Caco-2 (cell line): Measurements from ENCODE around the gene KLHL1. TPM values are rescaled to one million over a fixed set of nuclear protein-coding genes. Genes with fewer than 3 reads are reported as not detected.

ENCODE experiments used
- BruUV-seq: library from RNA; stranded (reverse); fragments of 400-500 nt; replicated peaks from 2 replicates; lab custom pipeline; 2021; lab: Mats Ljungman, UMichigan
- CTCF ChIA-PET: fragments of 300-600 bp; sonication (Branson Sonifier 250); formaldehyde crosslinking; loops from one replicate; lab custom pipeline; 2022; ENCODE audit warnings: antibody characterized with exemption; lab: Charles Lee
- POLR2A ChIA-PET: fragments of 300-600 bp; sonication (Branson Sonifier 250); formaldehyde crosslinking; loops from one replicate; lab custom pipeline; 2022; ENCODE audit warnings: antibody characterized with exemption; lab: Charles Lee
- DNase-seq, 2 experiments: peaks; one replicate each; pipeline versions ENCODE4 v3.0.0 to v3.0.0-alpha.2; 2020 to 2022
- H3K27me3 ChIP-seq: replicated peaks from 2 replicates; pipeline ENCODE4 v1.6.0; 2011; ENCODE audit warnings: low read length; ENCODE audit not compliant: control insufficient read depth, insufficient read depth
- H3K36me3 ChIP-seq: 2 replicates; pipeline ENCODE4 v1.5.1; 2011; ENCODE audit warnings: low read length; ENCODE audit not compliant: control insufficient read depth, insufficient read depth
- H3K4me1 ChIP-seq: fragments of 250-450 bp; sonication (Bioruptor Pico); 2 replicates; pipeline ENCODE4 v1.5.1; 2020; ENCODE audit warnings: mild to moderate bottlenecking
- H3K4me3 ChIP-seq: 2 replicates; pipeline ENCODE4 v1.5.1; 2011; ENCODE audit warnings: low read depth, mild to moderate bottlenecking, control low read depth, low read length
- H3K9me3 ChIP-seq: fragments of 250-450 bp; sonication (Bioruptor Pico); 2 replicates; pipeline ENCODE4 v1.5.1; 2020; ENCODE audit warnings: mild to moderate bottlenecking, moderate library complexity
- H3K27ac Mint-ChIP-seq: one replicate; pipeline ENCODE4 v1.8.0; 2022; ENCODE audit warnings: mixed read lengths; ENCODE audit not compliant: unreplicated experiment
- H3K27me3 Mint-ChIP-seq: one replicate; pipeline ENCODE4 v1.8.0; 2022; ENCODE audit warnings: mixed read lengths; ENCODE audit not compliant: insufficient read depth, unreplicated experiment
- H3K36me3 Mint-ChIP-seq: one replicate; pipeline ENCODE4 v1.8.0; 2022; ENCODE audit warnings: mild to moderate bottlenecking, mixed read lengths; ENCODE audit not compliant: insufficient read depth, unreplicated experiment
- H3K4me1 Mint-ChIP-seq: one replicate; pipeline ENCODE4 v1.8.0; 2022; ENCODE audit warnings: low read depth, mixed read lengths; ENCODE audit not compliant: unreplicated experiment
- H3K4me3 Mint-ChIP-seq: one replicate; pipeline ENCODE4 v1.8.0; 2022; ENCODE audit warnings: mild to moderate bottlenecking, moderate library complexity, mixed read lengths; ENCODE audit not compliant: unreplicated experiment
- H3K9me3 Mint-ChIP-seq: one replicate; pipeline ENCODE4 v1.8.0; 2022; ENCODE audit warnings: mixed read lengths; ENCODE audit not compliant: unreplicated experiment
- CTCF ChIP-seq, 2 experiments: fragments of 200-600 bp in 1 of 2; IDR thresholded peaks; 1 replicate in 1 of 2; 2 replicates in 1 of 2; pipeline versions ENCODE4 v1.5.1 to v1.8.0; 2011 to 2022; ENCODE audit warnings: antibody characterized with exemption in 1 of 2, control low read depth in 1 of 2, inconsistent platforms in 1 of 2, low read depth in 1 of 2, low read length in 1 of 2, mild to moderate bottlenecking in 1 of 2, moderate library complexity in 1 of 2; ENCODE audit not compliant: insufficient read depth in 1 of 2, severe bottlenecking in 1 of 2, unreplicated experiment in 1 of 2
- intact Hi-C: fragments of 100-400 bp; cut with micrococcal nuclease; formaldehyde crosslinking; loops from one replicate; pipeline ENCODE4 v1.10.0; 2022; ENCODE audit not compliant: unreplicated experiment
- total RNA-seq: library from RNA; stranded (reverse); gene quantifications from 2 replicates; pipeline ENCODE4 v1.2.3, GENCODE V29; 2022

The KLHL1 gene
- total RNA-seq, 1 experiment from 2014 or later, result not detected

DNA sequence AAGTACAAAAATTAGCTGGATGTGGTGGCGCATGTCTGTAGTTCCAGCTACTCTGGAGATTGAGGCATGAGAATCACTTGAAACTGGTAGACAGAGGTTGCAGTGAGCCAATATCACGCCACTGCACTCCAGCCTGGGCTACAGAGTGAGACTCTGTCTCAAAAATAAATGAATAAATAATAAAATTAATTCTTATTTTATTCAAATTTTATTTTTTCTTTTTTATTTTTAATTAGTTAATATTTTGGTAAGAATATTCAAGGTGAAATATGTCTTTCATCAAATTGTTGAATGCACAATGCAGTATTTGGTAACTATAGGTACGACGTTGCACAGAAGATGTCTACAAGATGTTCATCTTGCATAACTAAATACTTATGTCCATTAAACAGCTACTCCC is 111.2 kb downstream of the KLHL1 start:
- DNase-seq, result no peak
- no peaks in the 10 kb centered on the region for H3K27me3 ChIP-seq
- H3K4me3 Mint-ChIP-seq, result no peak overlapping the region
- ChIA-PET POLR2A (no interaction called here), CTCF (no interaction called here)
- no peaks in the 10 kb centered on the region for H3K4me1 Mint-ChIP-seq
- H3K36me3 Mint-ChIP-seq, result no peaks in the 10 kb centered on the region
- no peaks in the 10 kb centered on the region for H3K9me3 Mint-ChIP-seq
- BruUV-seq, result no TSS peak
- H3K4me1 ChIP-seq, result no peaks in the 10 kb centered on the region
- H3K4me3 ChIP-seq, result no peak overlapping the region
- H3K9me3 ChIP-seq, result no peaks in the 10 kb centered on the region
- H3K36me3 ChIP-seq, result no peaks in the 10 kb centered on the region
- intact Hi-C loops, result no loop called here
- TF ChIP-seq CTCF (IDR thresholded peaks at IDR 0.05; ENCODE audit: insufficient read depth in 1 of 2, low read depth in 1 of 2, low read length in 1 of 2, severe bottlenecking in 1 of 2, unreplicated experiment in 1 of 2), result no peak
- no peak overlapping the region for H3K27ac Mint-ChIP-seq
- no peaks in the 10 kb centered on the region for H3K27me3 Mint-ChIP-seq

DNA sequence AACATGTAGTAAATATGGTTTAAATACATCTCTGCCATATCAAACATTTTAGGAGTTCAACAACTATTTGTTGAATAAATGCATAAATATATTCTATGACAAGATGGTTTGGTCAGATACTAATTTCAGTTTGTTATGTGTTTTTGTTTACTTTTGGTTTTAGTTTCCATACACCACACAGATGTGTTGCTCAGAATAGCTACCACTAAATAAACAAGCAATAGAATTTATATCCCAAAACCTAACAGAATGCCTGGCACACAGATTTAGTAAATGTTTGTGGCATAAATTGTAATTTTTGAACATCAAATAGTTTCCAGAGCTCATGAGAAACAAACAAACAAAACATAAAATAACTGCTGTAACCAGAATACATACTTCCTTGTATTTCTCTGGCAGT is 127.5 kb downstream of the KLHL1 start:
- Mint-ChIP-seq H3K9me3 (no peaks in the 10 kb centered on the region), H3K4me3 (no peak overlapping the region), H3K4me1 (no peaks in the 10 kb centered on the region), H3K36me3 (no peaks in the 10 kb centered on the region), H3K27ac (no peak overlapping the region), H3K27me3 (no peaks in the 10 kb centered on the region)
- Histone ChIP-seq H3K36me3 (no peaks in the 10 kb centered on the region), H3K9me3 (0 out of 2 replicates have a peak, but pooled peaks cover 4% of the 10 kb centered on the region), H3K4me3 (no peak overlapping the region), H3K4me1 (no peaks in the 10 kb centered on the region), H3K27me3 (no peaks in the 10 kb centered on the region)
- no peak for TF ChIP-seq CTCF (IDR thresholded peaks at IDR 0.05; ENCODE audit: insufficient read depth in 1 of 2, low read depth in 1 of 2, low read length in 1 of 2, severe bottlenecking in 1 of 2, unreplicated experiment in 1 of 2)
- no TSS peak for BruUV-seq
- CTCF ChIA-PET, result no interaction called here
- intact Hi-C loops, result no loop called here
- no peak for DNase-seq
- POLR2A ChIA-PET, result no interaction called here

GRCh38 chr13:69975496-69975895 is 132.8 kb downstream of the KLHL1 start:
- H3K4me1 ChIP-seq, result no peaks in the 10 kb centered on the region
- H3K4me3 Mint-ChIP-seq, result no peak overlapping the region
- no peak for TF ChIP-seq CTCF (IDR thresholded peaks at IDR 0.05; ENCODE audit: insufficient read depth in 1 of 2, low read depth in 1 of 2, low read length in 1 of 2, severe bottlenecking in 1 of 2, unreplicated experiment in 1 of 2)
- H3K27me3 Mint-ChIP-seq, result no peaks in the 10 kb centered on the region
- ChIA-PET POLR2A (no interaction called here), CTCF (no interaction called here)
- H3K9me3 Mint-ChIP-seq, result no peaks in the 10 kb centered on the region
- no peaks in the 10 kb centered on the region for H3K9me3 ChIP-seq
- DNase-seq, result no peak
- no peak overlapping the region for H3K4me3 ChIP-seq
- intact Hi-C loops, result no loop called here
- H3K4me1 Mint-ChIP-seq, result no peaks in the 10 kb centered on the region
- no peaks in the 10 kb centered on the region for H3K27me3 ChIP-seq
- no peaks in the 10 kb centered on the region for H3K36me3 Mint-ChIP-seq
- H3K27ac Mint-ChIP-seq, result no peak overlapping the region
- H3K36me3 ChIP-seq, result no peaks in the 10 kb centered on the region
- BruUV-seq, result no TSS peak
